Body of pancreas (tissue), 4 donors: ENCODE results near the gene ZNF281.

Experiments used
- CTCF ChIP-seq, 7 experiments: fragments of 450-650 bp in 4 of 7; fragments of 200-600 bp in 3 of 7; sonication (generic) in 3 of 7; IDR thresholded peaks; one replicate each; pipeline ENCODE4 v1.5.1; 2016 to 2019; ENCODE audit warnings: antibody characterized with exemption in 7 of 7
- POLR2A ChIP-seq, 3 donors: fragments of 450-650 bp; IDR thresholded peaks; one replicate each; pipeline ENCODE4 v1.6.1; 2016; ENCODE audit warnings: antibody characterized with exemption in 3 of 3, mild to moderate bottlenecking in 2 of 3

GRCh38 chr1:200410566-200410878 is 686 bp upstream of the ZNF281 start:
- TF ChIP-seq CTCF (IDR thresholded peaks at IDR 0.05) (no peak), POLR2A (IDR thresholded peaks at IDR 0.05) (no peak)
